Erythroblast (primary cell): ENCODE results near the gene NKAIN4.

Source experiments
- DNase-seq, 2 experiments: peaks; one replicate each; lab custom pipeline; 2025; lab: John Stamatoyannopoulos, UW
- GATA1 ChIP-seq: IDR thresholded peaks from 2 replicates; pipeline ENCODE4 v1.6.1; 2011; ENCODE audit warnings: low read depth, mild to moderate bottlenecking, control low read depth, low read length, moderate library complexity
- POLR2A ChIP-seq: IDR thresholded peaks from 2 replicates; pipeline ENCODE4 v1.6.1; 2011; ENCODE audit warnings: mild to moderate bottlenecking, low read length

NKAIN4 gene

GRCh38 chr20:63192721-63193120 lies 61.5 kb downstream of the NKAIN4 start:
- no peak for TF ChIP-seq POLR2A
- no peak for DNase-seq

DNA sequence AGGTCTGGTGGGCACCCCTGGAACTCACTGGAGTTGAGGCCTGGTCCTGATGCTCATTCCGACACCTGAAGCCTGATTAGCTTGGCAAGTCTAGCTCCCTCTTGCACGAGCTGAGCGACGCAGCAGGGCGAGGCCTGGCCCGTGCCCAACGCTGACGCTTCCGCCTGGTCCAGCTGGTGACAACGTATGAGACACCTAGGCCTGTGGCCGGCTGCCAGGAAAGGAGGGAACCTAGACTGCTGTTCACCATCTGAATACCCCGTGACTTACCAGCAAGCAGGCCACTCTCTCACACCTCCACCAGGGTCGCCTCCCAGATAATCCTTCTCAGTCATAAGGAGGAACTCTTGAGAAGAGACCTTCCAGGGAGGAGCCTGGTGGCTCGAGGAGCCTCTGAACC lies 62.9 kb downstream of the NKAIN4 start:
- no peak for TF ChIP-seq GATA1
- TF ChIP-seq POLR2A = no peak
- DNase-seq = no peak

GRCh38 chr20:63190828-63191227 lies 63.4 kb downstream of the NKAIN4 start:
- TF ChIP-seq GATA1 = no peak
- no peak for TF ChIP-seq POLR2A
- DNase-seq = no peak
